ENCODE results near the gene PDLIM5.

DNA sequence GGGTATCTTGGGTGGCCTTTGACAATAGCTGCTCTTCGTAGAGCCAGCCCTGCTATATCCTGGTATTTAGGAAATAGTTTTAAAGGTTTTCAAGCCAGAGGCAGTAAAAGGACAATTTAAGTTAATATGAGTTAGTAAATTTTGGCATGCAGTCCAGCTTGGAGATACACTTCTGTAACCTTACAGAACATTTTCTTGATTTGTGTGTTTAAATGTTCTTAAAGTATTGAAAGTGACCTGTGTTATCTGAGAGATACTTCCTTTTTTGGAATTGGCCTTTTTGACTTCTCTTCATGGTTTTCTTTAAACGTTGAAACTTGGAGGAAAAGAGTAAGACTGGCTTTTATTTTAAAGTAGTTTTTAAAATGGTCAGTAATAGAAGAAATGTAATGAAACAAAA, 25.5 kb downstream of the PDLIM5 start:
- TF ChIP-seq, protein P1, sequence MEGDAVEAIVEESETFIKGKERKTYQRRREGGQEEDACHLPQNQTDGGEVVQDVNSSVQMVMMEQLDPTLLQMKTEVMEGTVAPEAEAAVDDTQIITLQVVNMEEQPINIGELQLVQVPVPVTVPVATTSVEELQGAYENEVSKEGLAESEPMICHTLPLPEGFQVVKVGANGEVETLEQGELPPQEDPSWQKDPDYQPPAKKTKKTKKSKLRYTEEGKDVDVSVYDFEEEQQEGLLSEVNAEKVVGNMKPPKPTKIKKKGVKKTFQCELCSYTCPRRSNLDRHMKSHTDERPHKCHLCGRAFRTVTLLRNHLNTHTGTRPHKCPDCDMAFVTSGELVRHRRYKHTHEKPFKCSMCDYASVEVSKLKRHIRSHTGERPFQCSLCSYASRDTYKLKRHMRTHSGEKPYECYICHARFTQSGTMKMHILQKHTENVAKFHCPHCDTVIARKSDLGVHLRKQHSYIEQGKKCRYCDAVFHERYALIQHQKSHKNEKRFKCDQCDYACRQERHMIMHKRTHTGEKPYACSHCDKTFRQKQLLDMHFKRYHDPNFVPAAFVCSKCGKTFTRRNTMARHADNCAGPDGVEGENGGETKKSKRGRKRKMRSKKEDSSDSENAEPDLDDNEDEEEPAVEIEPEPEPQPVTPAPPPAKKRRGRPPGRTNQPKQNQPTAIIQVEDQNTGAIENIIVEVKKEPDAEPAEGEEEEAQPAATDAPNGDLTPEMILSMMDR (IDR thresholded peaks at IDR 0.05; ENCODE audit: control extremely low read depth in 1 of 3, insufficient read depth in 1 of 3, low read depth in 1 of 3, low read length in 3 of 3), result no peak
- TF ChIP-seq TAF1 (IDR thresholded peaks at IDR 0.05; ENCODE audit: low read depth, low read length) (no peak), EZH2 (IDR thresholded peaks at IDR 0.05; ENCODE audit: low read depth, low read length, severe bottlenecking) (no peak), RAD21 (IDR thresholded peaks at IDR 0.05 in 1 of 2, conservative IDR thresholded peaks at IDR 0.05 in 1 of 2; ENCODE audit: low read depth in 2 of 2, low read length in 2 of 2) (no peak), POLR2AphosphoS5 (IDR thresholded peaks at IDR 0.05; ENCODE audit: low read depth, low read length) (no peak), TEAD4 (IDR thresholded peaks at IDR 0.05; ENCODE audit: low read depth, low read length) (no peak)

All from H1 (cell line).